ENCODE results near the gene RAP1GAP2.

Gene RAP1GAP2

DNA sequence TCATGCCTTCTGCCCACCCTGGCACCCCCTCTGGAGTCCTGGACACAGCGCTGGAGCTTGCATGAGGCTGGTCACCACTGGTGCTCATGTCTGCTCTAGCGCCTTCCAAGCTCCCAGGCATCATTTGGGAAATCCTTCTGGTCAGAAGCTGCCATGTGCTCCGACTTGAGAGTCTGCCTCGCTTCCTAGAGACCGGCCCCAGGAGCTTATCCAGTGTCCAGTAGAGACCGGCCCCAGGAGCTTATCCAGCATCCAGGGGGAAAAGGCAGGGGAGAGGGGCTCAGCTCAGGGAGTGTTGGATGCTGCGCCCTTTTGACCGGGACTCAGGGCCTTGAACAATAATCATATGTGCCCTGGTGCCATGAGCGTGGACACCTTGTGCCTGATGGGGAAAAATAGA, 106.3 kb downstream of the RAP1GAP2 start:
- Histone ChIP-seq H3K4me1 (ENCODE audit: control insufficient read depth, insufficient read depth, low read length) (no peaks in the 10 kb centered on the region), H3K36me3 (ENCODE audit: control insufficient read depth in 2 of 2, insufficient read depth in 1 of 2, low read length in 2 of 2) (no peaks in the 10 kb centered on the region), H3K4me3 (ENCODE audit: low read depth, low read length) (no peak overlapping the region), H3K27ac (ENCODE audit: extremely low read depth, low read depth, low read length) (no peak overlapping the region), H3K9me3 (ENCODE audit: control insufficient read depth, insufficient read depth, low read depth, low read length) (no peaks in the 10 kb centered on the region)
- TF ChIP-seq IKZF3 (tag by site-specific recombination; IDR thresholded peaks at IDR 0.05) (no peak), ZNF266 (tag by site-specific recombination; IDR thresholded peaks at IDR 0.05; ENCODE audit: low read depth) (no peak), OVOL3 (tag by site-specific recombination; IDR thresholded peaks at IDR 0.05) (no peak), ZNF549 (tag by site-specific recombination; IDR thresholded peaks at IDR 0.05) (no peak), ZNF274 (IDR thresholded peaks at IDR 0.05; ENCODE audit: low read length) (no peak), ZNF274 (tag by site-specific recombination; IDR thresholded peaks at IDR 0.05; ENCODE audit: borderline replicate concordance) (no peak), ZNF785 (tag by site-specific recombination; IDR thresholded peaks at IDR 0.05) (no peak), SP2 (tag by site-specific recombination; IDR thresholded peaks at IDR 0.05) (no peak)
- TF ChIP-seq, protein P1, sequence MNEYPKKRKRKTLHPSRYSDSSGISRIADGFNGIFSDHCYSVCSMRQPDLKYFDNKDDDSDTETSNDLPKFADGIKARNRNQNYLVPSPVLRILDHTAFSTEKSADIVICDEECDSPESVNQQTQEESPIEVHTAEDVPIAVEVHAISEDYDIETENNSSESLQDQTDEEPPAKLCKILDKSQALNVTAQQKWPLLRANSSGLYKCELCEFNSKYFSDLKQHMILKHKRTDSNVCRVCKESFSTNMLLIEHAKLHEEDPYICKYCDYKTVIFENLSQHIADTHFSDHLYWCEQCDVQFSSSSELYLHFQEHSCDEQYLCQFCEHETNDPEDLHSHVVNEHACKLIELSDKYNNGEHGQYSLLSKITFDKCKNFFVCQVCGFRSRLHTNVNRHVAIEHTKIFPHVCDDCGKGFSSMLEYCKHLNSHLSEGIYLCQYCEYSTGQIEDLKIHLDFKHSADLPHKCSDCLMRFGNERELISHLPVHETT (tag by site-specific recombination; IDR thresholded peaks at IDR 0.05), result no peak
- TF ChIP-seq, protein P2, sequence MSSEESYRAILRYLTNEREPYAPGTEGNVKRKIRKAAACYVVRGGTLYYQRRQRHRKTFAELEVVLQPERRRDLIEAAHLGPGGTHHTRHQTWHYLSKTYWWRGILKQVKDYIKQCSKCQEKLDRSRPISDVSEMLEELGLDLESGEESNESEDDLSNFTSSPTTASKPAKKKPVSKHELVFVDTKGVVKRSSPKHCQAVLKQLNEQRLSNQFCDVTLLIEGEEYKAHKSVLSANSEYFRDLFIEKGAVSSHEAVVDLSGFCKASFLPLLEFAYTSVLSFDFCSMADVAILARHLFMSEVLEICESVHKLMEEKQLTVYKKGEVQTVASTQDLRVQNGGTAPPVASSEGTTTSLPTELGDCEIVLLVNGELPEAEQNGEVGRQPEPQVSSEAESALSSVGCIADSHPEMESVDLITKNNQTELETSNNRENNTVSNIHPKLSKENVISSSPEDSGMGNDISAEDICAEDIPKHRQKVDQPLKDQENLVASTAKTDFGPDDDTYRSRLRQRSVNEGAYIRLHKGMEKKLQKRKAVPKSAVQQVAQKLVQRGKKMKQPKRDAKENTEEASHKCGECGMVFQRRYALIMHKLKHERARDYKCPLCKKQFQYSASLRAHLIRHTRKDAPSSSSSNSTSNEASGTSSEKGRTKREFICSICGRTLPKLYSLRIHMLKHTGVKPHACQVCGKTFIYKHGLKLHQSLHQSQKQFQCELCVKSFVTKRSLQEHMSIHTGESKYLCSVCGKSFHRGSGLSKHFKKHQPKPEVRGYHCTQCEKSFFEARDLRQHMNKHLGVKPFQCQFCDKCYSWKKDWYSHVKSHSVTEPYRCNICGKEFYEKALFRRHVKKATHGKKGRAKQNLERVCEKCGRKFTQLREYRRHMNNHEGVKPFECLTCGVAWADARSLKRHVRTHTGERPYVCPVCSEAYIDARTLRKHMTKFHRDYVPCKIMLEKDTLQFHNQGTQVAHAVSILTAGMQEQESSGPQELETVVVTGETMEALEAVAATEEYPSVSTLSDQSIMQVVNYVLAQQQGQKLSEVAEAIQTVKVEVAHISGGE (tag by site-specific recombination; conservative IDR thresholded peaks at IDR 0.05; ENCODE audit: low read depth), result no peak
- TF ChIP-seq, protein P3, sequence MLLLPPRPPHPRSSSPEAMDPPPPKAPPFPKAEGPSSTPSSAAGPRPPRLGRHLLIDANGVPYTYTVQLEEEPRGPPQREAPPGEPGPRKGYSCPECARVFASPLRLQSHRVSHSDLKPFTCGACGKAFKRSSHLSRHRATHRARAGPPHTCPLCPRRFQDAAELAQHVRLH (tag by site-specific recombination; IDR thresholded peaks at IDR 0.05), result no peak
- ChIA-PET POLR2A (interaction anchor here (0.6 to 0.9 kb wide), 2 partner anchors 48 to 51 kb away, joined by 4 to 10 read pairs; no protein-coding TSS in a partner anchor), CTCF (no interaction called here)

DNA sequence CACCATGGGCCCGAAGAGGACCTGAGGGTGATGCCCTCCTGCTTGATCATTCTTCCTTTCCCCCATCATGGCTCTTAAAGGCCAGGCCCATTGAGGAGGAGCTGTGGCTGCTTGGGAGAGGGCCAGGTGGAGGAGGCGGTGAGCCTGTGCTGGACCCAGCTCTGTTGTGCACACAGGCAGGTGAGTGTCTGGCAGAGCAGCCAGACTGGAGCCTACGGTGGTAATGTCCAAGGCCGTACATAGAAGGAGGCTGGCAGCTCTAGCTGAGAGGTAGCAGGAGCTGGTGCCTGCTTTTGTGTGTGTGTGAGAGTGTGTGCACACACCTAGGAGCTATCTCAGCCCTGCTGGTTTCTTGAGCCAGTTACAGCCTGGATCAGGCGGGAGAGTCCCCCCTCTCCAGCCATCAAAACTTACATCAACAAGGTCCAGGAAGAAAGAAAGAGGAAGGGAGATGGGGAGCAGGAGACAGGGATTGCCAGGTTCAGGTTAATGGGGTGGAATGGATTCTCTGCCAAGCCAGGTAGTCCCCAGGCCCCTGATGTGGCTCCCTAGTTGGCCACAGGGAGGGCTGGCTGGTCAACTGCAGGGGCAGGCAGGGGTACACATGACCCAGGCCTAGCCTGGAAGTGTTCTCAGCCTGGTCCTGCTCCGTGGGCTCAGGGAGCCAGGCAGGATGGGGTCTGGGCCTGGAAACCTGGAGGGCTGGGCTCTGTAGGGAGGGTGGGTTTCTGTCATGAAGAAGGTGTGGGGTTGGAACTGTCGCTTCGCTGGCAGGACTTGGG, 107.1 kb downstream of the RAP1GAP2 start:
- Histone ChIP-seq H3K4me1 (ENCODE audit: control insufficient read depth, insufficient read depth, low read length) (no peaks in the 10 kb centered on the region), H3K36me3 (ENCODE audit: control insufficient read depth in 2 of 2, insufficient read depth in 1 of 2, low read length in 2 of 2) (no peaks in the 10 kb centered on the region), H3K4me3 (ENCODE audit: low read depth, low read length) (no peak overlapping the region), H3K9me3 (ENCODE audit: control insufficient read depth, insufficient read depth, low read depth, low read length) (no peaks in the 10 kb centered on the region), H3K27ac (ENCODE audit: extremely low read depth, low read depth, low read length) (no peak overlapping the region)
- ChIA-PET POLR2A (interaction anchor here (0.6 to 0.9 kb wide), 2 partner anchors 49 to 52 kb away, joined by 4 to 10 read pairs; no protein-coding TSS in a partner anchor), CTCF (interaction anchor here (0.5 kb wide), 1 partner anchor 12 kb away, joined by 3 read pairs; no protein-coding TSS in a partner anchor)
- TF ChIP-seq SCRT1 (tag by site-specific recombination; IDR thresholded peaks at IDR 0.05; ENCODE audit: borderline replicate concordance) (no peak), ZNF23 (tag by site-specific recombination; IDR thresholded peaks at IDR 0.05; ENCODE audit: borderline replicate concordance) (no peak)
- TF ChIP-seq, protein P4, sequence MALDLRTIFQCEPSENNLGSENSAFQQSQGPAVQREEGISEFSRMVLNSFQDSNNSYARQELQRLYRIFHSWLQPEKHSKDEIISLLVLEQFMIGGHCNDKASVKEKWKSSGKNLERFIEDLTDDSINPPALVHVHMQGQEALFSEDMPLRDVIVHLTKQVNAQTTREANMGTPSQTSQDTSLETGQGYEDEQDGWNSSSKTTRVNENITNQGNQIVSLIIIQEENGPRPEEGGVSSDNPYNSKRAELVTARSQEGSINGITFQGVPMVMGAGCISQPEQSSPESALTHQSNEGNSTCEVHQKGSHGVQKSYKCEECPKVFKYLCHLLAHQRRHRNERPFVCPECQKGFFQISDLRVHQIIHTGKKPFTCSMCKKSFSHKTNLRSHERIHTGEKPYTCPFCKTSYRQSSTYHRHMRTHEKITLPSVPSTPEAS (tag by site-specific recombination; IDR thresholded peaks at IDR 0.05), result 0 out of 2 replicates have a peak, but pooled peaks have one; percentile 11
